Endodermal cell (in vitro differentiated cells): ENCODE results near the gene SHFL. TPM values are rescaled to one million over a fixed set of nuclear protein-coding genes. Genes with fewer than 3 reads are reported as not detected.
A peak's percentile ranks its signal among the peaks of the same experiment; 100 is the strongest.

Experiments
- DNase-seq: peaks from one replicate; pipeline ENCODE4 v3.0.0-alpha.2; 2017
- H3K27ac ChIP-seq: 2 replicates; pipeline ENCODE4 v1.5.1; 2013; ENCODE audit warnings: mild to moderate bottlenecking, low read depth, low read length, moderate library complexity
- H3K27me3 ChIP-seq: 2 replicates; pipeline ENCODE4 v1.6.1; 2013; ENCODE audit warnings: mild to moderate bottlenecking, low read length, moderate library complexity; ENCODE audit not compliant: insufficient read depth, control insufficient read depth, poor library complexity, severe bottlenecking
- H3K36me3 ChIP-seq: 2 replicates; pipeline ENCODE4 v1.7.0; 2013; ENCODE audit warnings: mild to moderate bottlenecking, low read length, moderate library complexity; ENCODE audit not compliant: control insufficient read depth, insufficient read depth
- H3K4me1 ChIP-seq: one replicate; pipeline ENCODE4 v1.7.0; 2013; ENCODE audit warnings: low read length; ENCODE audit not compliant: control insufficient read depth, insufficient read depth
- H3K4me3 ChIP-seq: 2 replicates; pipeline ENCODE4 v1.5.1; 2013; ENCODE audit warnings: mild to moderate bottlenecking, low read length, moderate library complexity
- H3K9ac ChIP-seq: 2 replicates; pipeline ENCODE4 v1.6.1; 2013; ENCODE audit warnings: mild to moderate bottlenecking, low read length, moderate library complexity; ENCODE audit not compliant: poor library complexity, severe bottlenecking; ENCODE audit errors: extremely low read depth
- H3K9me3 ChIP-seq: 2 replicates; pipeline ENCODE4 v1.6.1; 2013; ENCODE audit warnings: mild to moderate bottlenecking, low read length, moderate library complexity; ENCODE audit not compliant: control insufficient read depth
- H3K27ac Mint-ChIP-seq: 2 replicates; pipeline ENCODE4 v1.8.0; 2020; ENCODE audit warnings: mixed read lengths
- H3K27me3 Mint-ChIP-seq: 2 replicates; pipeline ENCODE4 v1.8.0; 2021; ENCODE audit warnings: mild to moderate bottlenecking, mixed read lengths; ENCODE audit not compliant: insufficient read depth
- H3K36me3 Mint-ChIP-seq: 2 replicates; pipeline ENCODE4 v1.8.0; 2020; ENCODE audit warnings: low read depth, mixed read lengths
- H3K4me1 Mint-ChIP-seq: 2 replicates; pipeline ENCODE4 v1.8.0; 2020; ENCODE audit warnings: mixed read lengths
- H3K4me3 Mint-ChIP-seq: 2 replicates; pipeline ENCODE4 v1.8.0; 2020; ENCODE audit warnings: mild to moderate bottlenecking, moderate library complexity, mixed read lengths
- H3K9me3 Mint-ChIP-seq: 2 replicates; pipeline ENCODE4 v1.8.0; 2020; ENCODE audit warnings: mild to moderate bottlenecking, mixed read lengths
- CTCF ChIP-seq: fragments of 200-600 bp; sonication (generic); conservative IDR thresholded peaks from 2 replicates; pipeline ENCODE4 v1.5.0; 2021; ENCODE audit warnings: antibody characterized with exemption, mild to moderate bottlenecking
- WGBS, 2 experiments: methylation state at CpG; one replicate each; pipeline versions ENCODE4 v1.1.5 to v1.1.7; 2013; ENCODE audit warnings: missing lambda C conversion rate in 2 of 2, mixed read lengths in 1 of 2; ENCODE audit not compliant: insufficient coverage in 1 of 2, insufficient read length in 1 of 2; 5-methylcytosine and 5-hydroxymethylcytosine counted together
- total RNA-seq, 2 donors: library from RNA; stranded (reverse); fragmentation: NEBNext Ultra II Directional in 1 of 2; extraction: Animal tissue kit (Norgen Biotek cat#: 25700) in 1 of 2; gene quantifications; 2 replicates in 1 of 2; 3 replicates in 1 of 2; pipeline ENCODE4 v1.2.1, GENCODE V29; 2021

SHFL gene
- total RNA-seq, 2 donors from 2014 or later = 8.2 to 15.0 TPM

DNA sequence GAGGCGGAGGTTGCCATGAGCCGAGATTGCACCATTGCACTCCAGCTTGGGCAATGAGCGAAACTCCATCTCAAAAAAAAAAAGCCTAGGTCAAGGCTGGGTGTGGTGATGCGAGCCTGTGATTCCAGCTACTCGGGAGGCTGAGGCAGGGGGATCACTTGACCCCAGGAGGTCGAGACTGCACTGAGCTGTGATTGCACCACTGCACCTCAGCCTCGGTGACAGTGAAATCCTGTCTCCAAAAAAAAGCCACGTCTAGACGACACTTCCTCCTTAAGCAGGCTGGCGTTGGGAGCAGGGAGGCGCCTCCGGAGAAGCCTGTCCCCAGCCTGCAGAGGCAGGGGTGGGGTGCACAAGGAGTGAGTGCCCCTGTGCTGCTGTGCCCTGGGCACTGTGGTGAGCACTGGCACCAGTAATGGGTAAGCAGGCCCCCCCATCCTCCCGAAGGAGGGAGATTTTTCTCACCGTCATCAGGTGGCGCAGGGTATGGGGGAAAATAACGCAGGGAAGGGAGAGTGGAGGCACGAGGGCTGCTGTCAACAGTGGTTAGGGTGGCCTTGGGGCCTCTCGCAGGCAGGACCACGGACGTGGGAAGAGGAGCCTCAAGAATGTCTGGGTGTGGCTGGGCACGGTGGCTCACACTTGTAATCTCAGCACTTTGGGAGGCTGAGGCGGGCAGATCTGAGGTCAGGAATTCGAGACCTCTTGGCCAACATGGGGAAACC, 26.1 kb downstream of the SHFL start:
- Mint-ChIP-seq H3K4me1 (peaks cover 1% of the 10 kb centered on the region), H3K27ac (peak overlapping the region; percentile 39), H3K36me3 (peaks cover 50% of the 10 kb centered on the region), H3K27me3 (no peaks in the 10 kb centered on the region), H3K4me3 (no peak overlapping the region), H3K9me3 (no peaks in the 10 kb centered on the region)
- DNase-seq = no peak
- no peak for TF ChIP-seq CTCF
- H3K9me3 ChIP-seq = no peaks in the 10 kb centered on the region
- no peak overlapping the region for H3K9ac ChIP-seq
- H3K27me3 ChIP-seq = no peaks in the 10 kb centered on the region
- no peak overlapping the region for H3K27ac ChIP-seq
- no peak overlapping the region for H3K4me3 ChIP-seq
- peaks cover 3% of the 10 kb centered on the region for H3K4me1 ChIP-seq
- 86 to 91% methylated on average over 15 to 23 of the region's 23 CpGs for WGBS, 2 experiments
- peaks cover 51% of the 10 kb centered on the region for H3K36me3 ChIP-seq

DNA sequence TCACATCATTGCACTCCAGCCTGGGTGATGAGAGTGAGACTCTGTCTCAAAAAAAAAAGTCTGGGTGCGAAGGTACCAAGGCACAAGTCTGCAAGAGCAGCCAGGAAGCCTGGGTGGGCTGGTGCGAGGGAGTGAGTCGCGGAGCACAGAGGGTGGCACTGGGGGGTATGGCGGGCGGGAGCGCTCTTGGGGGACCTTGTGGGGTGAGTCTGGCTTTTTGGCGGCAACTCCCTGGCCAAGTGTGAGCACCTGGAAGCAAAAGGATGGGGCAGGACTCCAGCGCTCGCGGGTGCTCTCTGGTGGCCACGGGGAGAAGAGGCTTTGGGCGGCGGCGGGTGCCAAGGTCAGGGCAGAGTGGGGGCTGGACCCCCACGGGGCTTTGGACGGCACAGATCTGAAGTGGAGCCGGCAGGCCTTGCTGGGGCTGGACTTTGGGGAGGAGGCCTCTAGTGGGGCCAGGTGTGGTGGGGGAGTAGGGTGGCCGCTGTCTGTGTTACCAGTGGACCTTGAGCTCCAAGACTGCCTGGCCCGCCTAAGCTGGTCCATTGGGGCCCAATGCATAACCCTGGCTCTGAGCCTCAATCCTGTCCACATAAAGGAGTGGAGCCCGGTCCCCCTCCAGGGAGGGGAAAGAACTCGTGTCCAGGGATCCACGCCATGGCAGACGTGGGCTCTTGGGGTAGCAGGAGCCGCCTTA, 26.9 kb downstream of the SHFL start:
- 31 to 49% methylated on average over 8 to 25 of the region's 25 CpGs for WGBS, 2 experiments
- no peaks in the 10 kb centered on the region for H3K4me1 ChIP-seq
- peaks cover 46% of the 10 kb centered on the region for H3K36me3 Mint-ChIP-seq
- no peak overlapping the region for H3K4me3 Mint-ChIP-seq
- no peaks in the 10 kb centered on the region for H3K4me1 Mint-ChIP-seq
- no peaks in the 10 kb centered on the region for H3K9me3 Mint-ChIP-seq
- H3K9ac ChIP-seq = no peak overlapping the region
- no peaks in the 10 kb centered on the region for H3K9me3 ChIP-seq
- H3K27me3 ChIP-seq = no peaks in the 10 kb centered on the region
- peak; percentile 86 for TF ChIP-seq CTCF
- DNase-seq = peak; percentile 94
- no peak overlapping the region for H3K4me3 ChIP-seq
- peak overlapping the region; percentile 79 for H3K27ac Mint-ChIP-seq
- no peak overlapping the region for H3K27ac ChIP-seq
- H3K27me3 Mint-ChIP-seq = no peaks in the 10 kb centered on the region
- H3K36me3 ChIP-seq = peaks cover 51% of the 10 kb centered on the region

DNA sequence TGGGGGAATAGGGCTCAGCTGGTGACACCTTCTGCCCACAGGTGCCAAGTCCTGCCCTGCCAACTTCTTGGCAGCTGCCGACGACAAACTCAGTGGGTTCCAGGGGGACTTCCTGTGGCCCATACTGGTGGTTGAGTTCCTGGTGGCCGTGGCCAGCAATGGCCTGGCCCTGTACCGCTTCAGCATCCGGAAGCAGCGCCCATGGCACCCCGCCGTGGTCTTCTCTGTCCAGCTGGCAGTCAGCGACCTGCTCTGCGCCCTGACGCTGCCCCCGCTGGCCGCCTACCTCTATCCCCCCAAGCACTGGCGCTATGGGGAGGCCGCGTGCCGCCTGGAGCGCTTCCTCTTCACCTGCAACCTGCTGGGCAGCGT, 27.5 kb downstream of the SHFL start:
- peaks cover 51% of the 10 kb centered on the region for H3K36me3 ChIP-seq
- H3K9me3 Mint-ChIP-seq = no peaks in the 10 kb centered on the region
- peaks cover 43% of the 10 kb centered on the region for H3K36me3 Mint-ChIP-seq
- no peaks in the 10 kb centered on the region for H3K27me3 Mint-ChIP-seq
- no peak overlapping the region for H3K4me3 ChIP-seq
- H3K27ac ChIP-seq = no peak overlapping the region
- H3K4me1 Mint-ChIP-seq = no peaks in the 10 kb centered on the region
- H3K4me3 Mint-ChIP-seq = no peak overlapping the region
- no peak for TF ChIP-seq CTCF
- 92% methylated on average over 19 of the region's 19 CpGs for WGBS, 2 experiments
- no peaks in the 10 kb centered on the region for H3K4me1 ChIP-seq
- no peak for DNase-seq
- H3K9ac ChIP-seq = no peak overlapping the region
- no peaks in the 10 kb centered on the region for H3K27me3 ChIP-seq
- no peaks in the 10 kb centered on the region for H3K9me3 ChIP-seq
- no peak overlapping the region for H3K27ac Mint-ChIP-seq
